ENCODE results near the gene NAA10.

NAA10 gene

GRCh38 chrX:153950127-153950526, 15.3 kb upstream of the NAA10 start:
- no peak for DNase-seq (ENCODE audit: low read depth in 2 of 3, low spot score in 2 of 3)

- DNase-seq (ENCODE audit: low read depth in 2 of 3, low spot score in 2 of 3) = no peak
Observed at GRCh38 chrX:153948847-153949805, 14.3 kb upstream of the NAA10 start.

- no peak for DNase-seq (ENCODE audit: low read depth in 2 of 3, low spot score in 2 of 3)
Observed at GRCh38 chrX:153948002-153948466, 13.2 kb upstream of the NAA10 start.

- DNase-seq (ENCODE audit: low read depth in 2 of 3, low spot score in 2 of 3) = peak in 1 of 3 experiments; percentile 61
Observed at GRCh38 chrX:153947009-153947769, 12.4 kb upstream of the NAA10 start.

- no peak for DNase-seq (ENCODE audit: low read depth in 2 of 3, low spot score in 2 of 3)
Observed at GRCh38 chrX:153945956-153946943, 11.4 kb upstream of the NAA10 start.

- DNase-seq (ENCODE audit: low read depth in 2 of 3, low spot score in 2 of 3) = no peak
Observed at GRCh38 chrX:153944800-153945150, 9.9 kb upstream of the NAA10 start.

GRCh38 chrX:153944140-153944799, 9.4 kb upstream of the NAA10 start, which contains the start of gene RENBP:
TSS of gene RENBP (minus strand) at chrX:153944643. CDS start at chrX:153944610, 33 bp downstream.
- DNase-seq (ENCODE audit: low read depth in 2 of 3, low spot score in 2 of 3) = no peak

- no peak for DNase-seq (ENCODE audit: low read depth in 2 of 3, low spot score in 2 of 3)
Observed at GRCh38 chrX:153941336-153942252, 6.8 kb upstream of the NAA10 start.

GRCh38 chrX:153939573-153939972, 4.7 kb upstream of the NAA10 start:
- no peak for DNase-seq (ENCODE audit: low read depth in 2 of 3, low spot score in 2 of 3)

GRCh38 chrX:153938226-153938786, 3.5 kb upstream of the NAA10 start:
- DNase-seq (ENCODE audit: low read depth in 2 of 3, low spot score in 2 of 3) = no peak

GRCh38 chrX:153937056-153937455, 2.2 kb upstream of the NAA10 start:
- DNase-seq (ENCODE audit: low read depth in 2 of 3, low spot score in 2 of 3) = no peak

- no peak for DNase-seq (ENCODE audit: low read depth in 2 of 3, low spot score in 2 of 3)
Observed at GRCh38 chrX:153935326-153935851, 552 bp upstream of the NAA10 start.

GRCh38 chrX:153934148-153934761, 582 bp downstream of the NAA10 start:
- no peak for DNase-seq (ENCODE audit: low read depth in 2 of 3, low spot score in 2 of 3)

GRCh38 chrX:153933748-153934147, 1.1 kb downstream of the NAA10 start:
- DNase-seq (ENCODE audit: low read depth in 2 of 3, low spot score in 2 of 3) = no peak

GRCh38 chrX:153932220-153932915, 2.5 kb downstream of the NAA10 start:
- DNase-seq (ENCODE audit: low read depth in 2 of 3, low spot score in 2 of 3) = no peak

GRCh38 chrX:153931748-153932147, 3.1 kb downstream of the NAA10 start:
- no peak for DNase-seq (ENCODE audit: low read depth in 2 of 3, low spot score in 2 of 3)

- no peak for DNase-seq (ENCODE audit: low read depth in 2 of 3, low spot score in 2 of 3)
Observed at GRCh38 chrX:153931151-153931550, 3.7 kb downstream of the NAA10 start.

All from activated CD8-positive, alpha-beta memory T cell treated with anti-CD3 and anti-CD28 coated beads for 48 hours (primary cell).